Neural cell (in vitro differentiated cells): Measurements from ENCODE around the gene HOXC13.

Experiments
- CTCF ChIP-seq: fragments of 450-650 bp; IDR thresholded peaks from 2 replicates; pipeline ENCODE4 v1.5.1; 2014; ENCODE audit warnings: antibody characterized with exemption, mild to moderate bottlenecking, moderate library complexity; ENCODE audit not compliant: poor library complexity, severe bottlenecking
- EP300 ChIP-seq: fragments of 450-650 bp; conservative IDR thresholded peaks from 2 replicates; pipeline ENCODE4 v1.6.1; 2014; ENCODE audit warnings: antibody characterized with exemption, mild to moderate bottlenecking, moderate library complexity; ENCODE audit not compliant: poor library complexity, severe bottlenecking
- EZH2 ChIP-seq: fragments of 200-600, 300-800 bp; shearing (Covaris generic), sonication (generic); IDR thresholded peaks from 2 replicates; pipeline ENCODE4 v1.6.1; 2014; ENCODE audit warnings: antibody characterized with exemption, low read length, borderline replicate concordance, mild to moderate bottlenecking; ENCODE audit not compliant: insufficient read depth, poor library complexity, severe bottlenecking
- MXI1 ChIP-seq: fragments of 450-650 bp; conservative IDR thresholded peaks from 2 replicates; pipeline ENCODE4 v1.6.1; 2014; ENCODE audit warnings: antibody characterized with exemption, mild to moderate bottlenecking; ENCODE audit not compliant: poor library complexity, severe bottlenecking
- POLR2AphosphoS5 ChIP-seq: IDR thresholded peaks from 2 replicates; pipeline ENCODE4 v1.6.1; 2012
- RAD21 ChIP-seq: fragments of 450-650 bp; conservative IDR thresholded peaks from 2 replicates; pipeline ENCODE4 v1.6.1; 2014; ENCODE audit warnings: antibody characterized with exemption, mild to moderate bottlenecking, moderate library complexity
- REST ChIP-seq: IDR thresholded peaks from 2 replicates; pipeline ENCODE4 v1.6.1; 2012; ENCODE audit warnings: borderline replicate concordance
- SMC3 ChIP-seq: fragments of 450-650 bp; conservative IDR thresholded peaks from 2 replicates; pipeline ENCODE4 v1.6.1; 2014; ENCODE audit warnings: antibody characterized with exemption, mild to moderate bottlenecking, moderate library complexity; ENCODE audit not compliant: poor library complexity
- TAF1 ChIP-seq: IDR thresholded peaks from 2 replicates; pipeline ENCODE4 v1.6.1; 2012; ENCODE audit warnings: low read depth

- no peak for TF ChIP-seq CTCF
- TF ChIP-seq EP300, result no peak
- no peak for TF ChIP-seq POLR2AphosphoS5
- no peak for TF ChIP-seq SMC3
- no peak for TF ChIP-seq EZH2
- TF ChIP-seq RAD21, result no peak
- TF ChIP-seq TAF1, result no peak
- no peak for TF ChIP-seq MXI1
- no peak for TF ChIP-seq REST
Observed at GRCh38 chr12:53986686-53987483, 48.3 kb downstream of the HOXC13 start.
